Measurements from ENCODE around the gene NDC80. TPM values are rescaled to one million over a fixed set of nuclear protein-coding genes. Genes with fewer than 3 reads are reported as not detected.
A peak's percentile ranks its signal among the peaks of the same experiment; 100 is the strongest.

Gene NDC80
- total and polyA plus RNA-seq, 9 of the 15 experiments (the other 6 are each of a cell fraction or from before 2014, with no cell fraction given), result 65.2 to 97.9 (median 83.3) TPM

DNA sequence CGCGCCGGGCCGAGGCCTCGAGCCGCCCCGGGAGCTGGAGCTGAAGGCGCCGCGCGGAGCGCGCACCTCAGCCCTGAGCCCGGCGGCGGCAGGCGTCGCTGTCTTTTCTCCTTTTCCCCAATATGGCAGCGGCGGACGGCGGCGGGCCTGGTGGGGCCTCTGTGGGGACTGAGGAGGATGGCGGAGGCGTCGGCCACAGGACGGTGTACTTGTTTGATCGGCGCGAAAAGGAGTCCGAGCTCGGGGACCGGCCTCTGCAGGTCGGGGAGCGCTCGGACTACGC is 84.5 kb downstream of the NDC80 start (continued):
- no peak for TF ChIP-seq CHD7 (IDR thresholded peaks at IDR 0.05; ENCODE audit: low read depth, low read length)
- no peak; the same call in 1 of the 2 replicates for TF ChIP-seq ZBTB1 (CRISPR knock-in tag; IDR thresholded peaks at IDR 0.05; ENCODE audit: borderline replicate concordance, low read depth)
- TF ChIP-seq IFI16 (CRISPR knock-in tag; IDR thresholded peaks at IDR 0.05), result no peak
- TF ChIP-seq TAF1 (IDR thresholded peaks at IDR 0.05; ENCODE audit: control insufficient read depth, extremely low read depth, insufficient read depth, low read length, severe bottlenecking), result no peak
- TF ChIP-seq KLF10 (CRISPR knock-in tag; IDR thresholded peaks at IDR 0.05), result no peak
- TF ChIP-seq, protein P1, sequence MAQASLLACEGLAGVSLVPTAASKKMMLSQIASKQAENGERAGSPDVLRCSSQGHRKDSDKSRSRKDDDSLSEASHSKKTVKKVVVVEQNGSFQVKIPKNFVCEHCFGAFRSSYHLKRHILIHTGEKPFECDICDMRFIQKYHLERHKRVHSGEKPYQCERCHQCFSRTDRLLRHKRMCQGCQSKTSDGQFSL (CRISPR knock-in tag; IDR thresholded peaks at IDR 0.05), result no peak
- TF ChIP-seq, protein P1 (tag; IDR thresholded peaks at IDR 0.05), result no peak
- no peak for TF ChIP-seq HIVEP1 (CRISPR knock-in tag; IDR thresholded peaks at IDR 0.05)
- TF ChIP-seq ZNF76 (CRISPR knock-in tag; IDR thresholded peaks at IDR 0.05; ENCODE audit: borderline replicate concordance), result no peak
- TF ChIP-seq, protein P2, sequence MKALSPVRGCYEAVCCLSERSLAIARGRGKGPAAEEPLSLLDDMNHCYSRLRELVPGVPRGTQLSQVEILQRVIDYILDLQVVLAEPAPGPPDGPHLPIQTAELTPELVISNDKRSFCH (CRISPR knock-in tag; IDR thresholded peaks at IDR 0.05), result no peak
- TF ChIP-seq, protein P2 (tag; IDR thresholded peaks at IDR 0.05), result no peak
- TF ChIP-seq ZBTB9 (CRISPR knock-in tag; IDR thresholded peaks at IDR 0.05), result no peak
- no peak for TF ChIP-seq RBM14 (IDR thresholded peaks at IDR 0.05; ENCODE audit: borderline replicate concordance, insufficient read depth, low read depth, low read length)
- TF ChIP-seq FUS (optimal IDR thresholded peaks at IDR 0.05; ENCODE audit: low read depth, low read length), result peak; percentile 15

Data from K562 (cell line).